HG03060 (cell line): Measurements from ENCODE around the gene XRCC1.
"Not testable (repeated sequence)": the region's sequence is repeated elsewhere in the genome, so short reads cannot be mapped to it uniquely, and the experiment has no call there.

Source experiments
- ATAC-seq: cut with Tn5 transposase; IDR thresholded peaks from one replicate; pipeline ENCODE4 v1.9.1; 2021; ENCODE audit warnings: low read depth, moderate number of reproducible peaks; ENCODE audit not compliant: unreplicated experiment

XRCC1 gene

DNA sequence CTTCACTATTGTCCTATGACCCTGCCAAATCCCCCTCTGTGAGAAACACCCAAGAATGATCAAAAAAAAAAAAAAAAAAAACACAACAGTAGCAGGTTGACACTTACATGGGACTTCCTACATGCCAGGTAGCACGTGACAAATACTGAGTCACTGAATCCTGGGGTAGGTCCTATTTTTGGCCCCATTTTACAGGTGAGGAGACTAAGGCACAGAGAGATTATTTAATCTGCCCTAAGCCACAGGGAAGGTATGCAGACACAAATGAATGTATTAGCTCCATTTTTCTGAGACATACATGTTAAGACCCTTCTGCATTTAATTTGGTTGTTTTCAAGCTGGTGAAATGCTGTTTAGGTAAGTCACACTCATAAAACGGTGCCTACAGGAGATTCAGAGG is 26.6 kb downstream of the XRCC1 start:
- no peak for ATAC-seq

DNA sequence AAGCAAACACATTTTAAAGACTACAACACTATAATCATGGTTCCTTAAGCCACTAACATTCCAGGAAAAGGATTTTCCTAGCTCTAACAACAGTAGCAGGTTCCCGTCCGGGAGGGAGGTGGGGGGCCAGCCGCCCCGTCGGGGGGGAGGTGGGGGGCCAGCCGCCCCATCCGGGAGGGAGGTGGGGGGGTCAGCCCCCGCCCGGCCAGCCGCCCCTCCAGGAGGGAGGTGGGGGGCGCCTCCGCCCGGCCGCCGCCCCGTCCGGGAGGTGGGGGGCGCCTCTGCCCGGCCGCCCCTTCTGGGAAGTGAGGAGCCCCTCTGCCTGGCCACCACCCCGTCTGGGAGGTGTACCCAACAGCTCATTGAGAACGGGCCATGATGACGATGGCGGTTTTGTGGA is 27.4 kb downstream of the XRCC1 start:
- not testable (repeated sequence) for ATAC-seq

DNA sequence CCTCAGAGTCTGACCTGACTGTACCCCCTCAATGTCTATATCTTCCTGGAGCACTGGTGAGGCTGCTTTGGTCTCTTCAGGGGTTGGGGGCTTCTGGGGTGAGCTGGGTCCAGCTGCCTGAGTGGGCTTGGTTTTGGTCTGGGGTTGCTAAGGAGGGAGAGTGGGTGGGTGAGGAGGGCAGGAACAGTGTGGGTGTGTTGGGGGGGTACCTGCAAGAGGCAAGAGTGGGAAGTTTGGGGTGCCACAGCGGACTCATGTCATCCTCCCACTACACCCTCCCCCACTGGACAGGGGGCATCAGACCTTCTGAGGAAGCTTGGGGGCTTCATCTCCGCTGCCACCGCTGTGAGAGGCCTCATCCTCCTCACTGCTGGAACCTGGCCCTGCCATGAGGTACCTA is 28.7 kb downstream of the XRCC1 start:
- no peak for ATAC-seq

DNA sequence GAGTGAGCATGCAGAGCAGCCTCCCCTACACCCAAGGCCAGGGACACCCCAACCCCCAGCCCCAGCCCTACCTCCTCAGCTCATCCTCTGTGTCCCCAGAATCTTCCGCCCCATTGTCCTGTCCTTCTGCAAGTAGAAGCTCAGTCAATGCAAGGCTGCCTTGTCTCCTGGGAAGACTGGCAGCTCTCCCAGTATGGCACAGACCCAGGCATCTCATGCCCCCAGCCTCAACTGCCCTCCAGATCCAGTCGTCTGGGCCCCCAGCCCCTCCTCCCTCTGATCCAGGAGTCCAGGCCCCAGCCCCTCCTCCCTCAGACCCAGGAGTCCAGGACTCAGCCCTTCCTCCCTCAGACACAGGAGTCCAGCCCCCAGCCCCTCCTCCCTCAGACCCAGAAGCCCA is 29.3 kb downstream of the XRCC1 start:
- ATAC-seq = no peak

DNA sequence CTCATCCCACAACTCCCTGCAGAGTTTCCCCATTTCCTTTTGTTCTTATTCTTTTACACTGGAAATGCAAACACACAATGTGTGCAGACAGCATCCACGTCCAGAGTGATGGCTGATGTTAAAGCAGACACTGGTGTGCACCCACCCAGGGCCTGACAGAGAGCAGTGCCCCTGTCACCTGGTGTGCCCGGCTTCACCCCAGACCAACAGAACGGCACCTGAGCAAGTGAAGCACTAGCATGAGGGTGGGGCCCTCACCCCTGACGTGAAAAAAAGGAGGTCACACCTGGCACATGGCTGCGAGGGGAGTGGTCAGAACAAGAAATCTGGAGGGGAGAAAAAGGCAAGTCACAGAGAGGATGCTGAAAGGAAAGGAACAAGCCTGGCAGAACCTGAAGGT is 30.1 kb downstream of the XRCC1 start:
- no peak for ATAC-seq

DNA sequence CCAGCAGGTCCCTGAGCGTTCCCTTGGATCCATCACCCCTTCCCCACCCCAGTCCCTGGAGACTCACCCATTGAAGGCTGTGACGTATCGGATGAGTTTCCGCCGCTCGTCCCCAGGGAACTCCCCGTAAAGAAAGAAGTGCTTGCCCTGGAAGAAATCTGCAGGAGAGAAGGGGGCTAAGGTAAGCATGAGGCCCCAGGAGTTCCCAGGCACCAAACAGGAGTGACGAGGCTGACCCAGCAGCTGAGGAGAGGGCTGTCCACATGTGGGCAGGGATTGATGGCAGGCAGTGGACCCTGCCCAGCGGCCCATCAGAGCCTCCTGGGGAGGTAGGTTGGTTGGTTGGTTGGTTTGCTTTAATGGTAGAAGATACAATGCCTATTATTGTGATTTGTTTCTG is 31.2 kb downstream of the XRCC1 start:
- ATAC-seq = no peak

DNA sequence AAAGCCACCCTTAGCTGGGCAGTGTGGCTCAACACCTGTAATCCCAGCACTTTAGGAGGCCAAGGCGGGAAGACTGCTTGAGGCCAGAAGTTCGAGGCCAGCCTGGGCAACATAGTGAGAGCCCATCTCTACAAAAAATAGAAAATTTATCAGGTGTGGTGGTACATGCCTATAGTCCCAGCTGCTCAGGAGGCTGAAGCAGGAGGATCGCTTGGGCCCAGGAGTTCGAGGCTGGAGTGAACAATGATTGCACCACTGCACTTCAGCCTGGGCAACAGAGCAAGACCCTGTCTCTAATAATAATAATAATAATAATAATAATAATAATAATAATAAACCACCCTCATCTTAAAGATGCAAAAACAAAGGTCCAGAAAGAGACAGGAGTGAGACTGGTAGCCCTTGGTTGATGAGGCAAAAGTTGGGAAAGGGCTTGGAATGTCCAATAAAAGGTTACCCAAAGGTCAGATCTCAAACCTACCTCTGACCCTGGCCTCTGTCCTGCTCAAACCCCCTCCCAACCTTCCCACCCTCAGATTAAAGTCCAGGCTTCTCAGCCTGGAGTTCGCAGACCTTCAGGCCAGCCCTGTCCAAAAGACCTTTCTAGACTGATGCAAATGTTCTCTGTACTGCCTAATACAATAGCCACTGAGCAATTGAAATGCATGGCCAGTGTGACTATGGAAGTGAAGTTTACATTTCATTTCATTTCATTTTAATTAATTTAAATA is 33.2 kb downstream of the XRCC1 start:
- ATAC-seq = no peak

DNA sequence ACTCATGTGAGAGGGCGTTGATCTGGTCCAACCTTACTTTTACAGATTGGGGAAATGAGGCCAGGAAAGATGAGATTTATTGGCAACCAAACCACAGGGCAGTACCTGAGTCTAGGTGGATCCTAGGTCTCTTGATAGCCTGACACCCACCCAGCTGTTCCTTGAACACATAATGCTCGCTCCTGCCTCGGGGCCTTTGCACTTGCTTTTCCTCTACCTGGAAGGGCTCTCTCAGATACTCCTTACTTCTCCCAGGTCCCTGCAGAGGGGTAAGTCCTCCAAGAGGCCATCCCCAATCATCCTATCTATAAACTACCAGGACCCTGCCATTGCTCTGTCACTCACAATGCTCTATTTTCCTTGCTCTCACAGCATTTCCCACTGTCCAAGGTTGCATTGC is 34.9 kb downstream of the XRCC1 start:
- no peak for ATAC-seq

DNA sequence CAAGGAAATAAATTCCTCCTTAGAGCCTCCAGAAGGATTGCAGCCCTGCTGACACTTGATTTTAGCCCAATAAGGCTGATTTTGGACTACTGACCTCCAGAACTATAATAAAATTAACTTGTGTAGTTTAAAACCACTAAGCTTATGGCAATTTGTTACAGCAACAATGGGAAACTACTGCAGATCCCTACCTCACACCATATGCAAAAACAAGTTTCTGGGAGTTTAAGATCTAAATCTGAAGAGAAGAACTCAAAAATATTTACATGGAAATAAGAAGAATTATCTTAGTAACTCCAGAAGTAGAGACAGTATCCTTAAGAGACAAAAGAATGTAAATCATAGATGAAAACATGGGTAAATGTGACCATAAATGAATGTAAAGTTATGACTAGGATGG is 36.4 kb downstream of the XRCC1 start:
- no peak for ATAC-seq

DNA sequence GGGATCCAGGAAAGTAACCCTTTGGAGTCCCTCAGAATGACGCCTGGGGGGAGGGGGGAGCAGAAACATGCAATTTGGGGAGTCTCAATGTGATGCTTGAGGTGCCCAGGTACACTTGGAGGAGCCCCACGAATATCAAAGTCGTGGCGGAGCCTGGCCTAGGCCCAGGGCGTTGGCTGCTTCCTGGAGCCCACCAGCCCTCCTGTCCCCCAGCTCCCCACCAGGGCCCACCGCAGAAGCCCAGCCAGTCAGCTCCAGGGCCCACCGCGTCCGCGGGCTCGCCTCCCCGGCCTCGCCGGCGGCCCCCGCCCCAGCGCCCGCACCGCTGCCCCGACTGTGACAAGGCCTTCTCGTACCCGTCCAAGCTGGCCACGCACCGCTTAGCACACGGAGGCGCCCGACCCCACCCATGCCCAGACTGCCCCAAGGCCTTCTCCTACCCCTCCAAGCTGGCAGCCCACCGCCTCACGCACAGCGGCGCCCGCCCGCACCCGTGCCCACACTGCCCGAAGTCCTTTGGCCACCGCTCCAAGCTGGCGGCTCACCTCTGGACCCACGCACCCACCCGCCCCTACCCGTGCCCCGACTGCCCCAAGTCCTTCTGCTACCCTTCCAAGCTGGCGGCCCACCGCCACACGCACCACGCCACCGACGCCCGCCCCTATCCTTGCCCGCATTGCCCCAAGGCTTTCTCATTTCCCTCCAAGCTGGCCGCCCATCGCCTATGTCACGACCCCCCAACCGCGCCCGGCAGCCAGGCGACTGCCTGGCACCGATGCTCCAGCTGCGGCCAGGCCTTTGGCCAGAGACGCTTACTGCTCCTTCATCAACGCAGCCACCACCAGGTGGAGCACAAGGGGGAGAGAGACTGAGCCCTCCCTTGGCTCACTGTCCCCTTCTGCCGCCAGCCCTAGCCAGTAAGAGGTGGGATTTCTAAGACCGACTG is 40.2 kb downstream of the XRCC1 start:
- no peak for ATAC-seq

DNA sequence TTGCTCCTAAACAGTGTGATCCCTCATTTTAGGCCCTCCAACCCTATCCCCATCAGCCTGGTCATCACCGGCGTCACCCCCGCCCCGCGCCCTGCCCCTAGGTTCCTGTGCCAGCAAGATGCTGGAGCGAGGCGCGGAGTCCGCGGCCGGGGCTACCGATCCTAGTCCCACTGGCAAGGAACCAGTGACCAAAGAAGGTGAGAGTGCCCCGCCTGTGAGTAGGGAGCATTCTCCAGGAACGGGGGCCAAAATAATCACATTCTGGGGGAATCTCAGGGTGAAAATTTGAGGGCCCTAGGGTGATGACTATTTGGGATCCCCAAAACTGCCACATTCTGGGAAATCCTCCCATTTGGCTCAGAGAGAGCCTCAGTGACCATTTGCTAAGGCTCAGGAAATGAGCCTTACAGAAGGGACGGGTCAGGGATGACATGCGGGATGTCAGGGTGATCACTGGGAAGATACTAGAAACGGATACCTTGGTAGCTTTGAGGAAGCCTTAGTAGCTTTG is 41.0 kb downstream of the XRCC1 start:
- no peak for ATAC-seq

DNA sequence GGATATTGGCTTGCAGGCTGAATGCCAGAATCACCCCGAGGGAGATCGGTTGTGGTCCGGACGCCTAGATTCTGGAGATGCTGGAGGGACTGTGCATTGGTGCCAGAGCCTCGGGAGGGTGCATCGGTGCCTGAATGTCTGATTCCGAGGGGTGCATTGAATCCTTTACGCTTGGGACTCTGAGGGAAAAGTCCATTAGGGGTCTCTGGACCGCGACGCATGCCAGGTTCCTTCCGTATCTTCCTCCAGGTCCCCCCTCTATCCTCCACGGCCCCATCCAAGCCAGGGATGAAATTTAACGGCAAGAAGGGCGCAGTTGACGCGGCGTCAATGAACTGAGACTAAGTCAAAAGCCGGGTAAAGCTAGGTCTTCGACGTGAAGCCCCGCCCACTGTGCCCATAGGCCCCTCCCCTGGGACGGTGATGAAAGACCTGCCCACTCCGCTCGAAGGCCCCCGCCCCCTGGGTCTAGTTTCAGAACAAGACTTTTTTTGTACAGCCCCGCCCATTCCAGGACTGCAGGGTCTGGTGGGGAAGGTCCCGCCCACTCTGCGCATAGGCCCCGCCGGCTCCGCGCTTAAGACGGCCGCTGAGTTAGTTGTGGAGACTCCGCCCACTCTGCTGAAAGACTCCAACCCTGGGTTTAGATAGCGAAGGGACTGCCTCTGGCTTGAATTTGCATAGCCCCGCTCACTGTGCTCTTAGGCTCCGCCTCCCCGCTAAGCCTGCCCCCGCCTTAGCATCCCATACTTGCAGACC is 41.6 kb downstream of the XRCC1 start:
- peak; percentile 63 for ATAC-seq

DNA sequence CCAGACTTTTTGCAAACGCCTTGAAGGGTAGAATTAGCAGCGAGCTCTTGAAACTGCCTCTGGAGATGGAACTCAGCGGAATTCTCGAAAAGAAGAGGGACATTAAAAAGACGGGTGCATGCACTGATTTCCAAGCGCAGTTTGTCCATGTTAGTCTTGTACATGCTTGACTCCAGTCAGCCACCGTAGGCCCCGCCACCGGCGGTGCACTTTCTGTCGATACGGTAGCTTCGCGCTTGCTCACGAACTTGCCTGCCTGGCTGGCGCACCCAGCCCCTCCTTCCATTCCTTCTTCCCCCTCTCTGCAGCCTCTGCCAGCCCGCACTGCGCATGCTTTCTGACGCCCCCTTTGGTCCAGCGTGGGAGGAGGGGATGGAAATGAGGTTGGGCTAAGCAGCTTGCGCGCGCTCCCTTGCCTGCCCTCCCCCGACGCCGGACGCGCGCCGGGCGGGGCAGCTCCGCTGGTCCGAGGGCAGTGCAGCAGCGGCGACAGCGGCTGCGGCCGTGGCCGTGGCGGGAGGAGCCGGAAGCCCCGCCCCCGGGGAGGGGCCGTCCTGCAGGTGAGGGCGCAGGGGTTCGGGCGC is 42.3 kb downstream of the XRCC1 start, which contains the start of gene ZNF575:
ZNF575 (plus strand) TSS at position 227 of the 584 bp plus-strand sequence. CDS start 1,235 bp downstream, outside the sequence.
- ATAC-seq = peak; percentile 38

DNA sequence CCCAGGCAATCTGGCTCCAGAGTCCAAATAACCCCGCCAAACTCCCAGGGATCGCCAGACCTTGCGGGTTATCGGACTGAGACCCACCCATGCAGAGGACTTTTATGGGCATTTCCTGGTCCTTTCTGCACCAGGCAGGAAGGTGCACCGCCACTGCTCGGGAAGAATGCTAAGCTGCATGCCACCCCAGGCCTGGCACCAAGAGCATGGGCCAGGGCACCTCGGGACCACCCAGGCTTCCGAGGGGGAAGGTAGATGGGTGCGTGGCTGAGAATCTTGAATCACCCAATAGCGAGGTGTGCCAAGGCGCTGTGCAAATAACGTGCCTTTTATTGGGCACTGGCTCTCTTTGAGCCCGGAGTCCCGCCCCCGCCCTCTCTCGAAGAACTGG is 42.8 kb downstream of the XRCC1 start:
- ATAC-seq = peak; percentile 5

DNA sequence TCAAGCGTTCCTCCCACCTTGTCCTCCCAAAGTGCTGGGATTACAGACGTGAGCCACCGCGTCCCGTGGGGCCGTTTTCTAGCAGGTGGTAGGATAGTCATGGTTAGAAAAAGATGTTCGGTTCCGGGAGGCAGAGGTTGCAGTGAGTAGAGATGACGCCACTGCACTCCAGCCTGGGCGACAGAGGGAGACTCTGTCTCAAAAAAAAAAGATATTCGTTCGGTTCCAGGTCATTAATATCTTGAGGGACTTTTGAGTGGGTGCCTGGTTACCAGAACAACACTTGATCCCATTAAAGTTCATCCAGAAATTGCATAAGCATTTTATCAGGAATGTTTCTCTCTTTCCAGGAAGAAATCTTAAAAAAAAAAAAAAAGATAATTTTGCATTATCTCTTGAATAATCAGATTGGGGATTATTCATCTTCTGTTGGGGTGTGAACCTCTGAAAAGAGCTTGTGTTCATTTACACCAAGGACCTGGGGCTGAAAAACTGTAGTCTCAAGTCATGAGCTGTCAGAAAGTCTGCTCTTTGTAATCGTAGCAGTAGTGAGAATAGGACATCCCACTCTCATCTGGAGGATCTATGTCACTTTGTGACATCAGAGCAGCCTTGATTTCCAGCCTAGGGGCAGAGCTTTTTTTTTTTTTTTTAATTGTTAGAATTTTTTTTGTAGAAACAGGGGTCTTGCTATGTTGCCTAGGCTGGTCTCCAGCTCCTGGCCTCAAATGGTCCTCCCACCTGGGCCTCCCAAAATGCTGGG is 47.3 kb downstream of the XRCC1 start:
- ATAC-seq = no peak

DNA sequence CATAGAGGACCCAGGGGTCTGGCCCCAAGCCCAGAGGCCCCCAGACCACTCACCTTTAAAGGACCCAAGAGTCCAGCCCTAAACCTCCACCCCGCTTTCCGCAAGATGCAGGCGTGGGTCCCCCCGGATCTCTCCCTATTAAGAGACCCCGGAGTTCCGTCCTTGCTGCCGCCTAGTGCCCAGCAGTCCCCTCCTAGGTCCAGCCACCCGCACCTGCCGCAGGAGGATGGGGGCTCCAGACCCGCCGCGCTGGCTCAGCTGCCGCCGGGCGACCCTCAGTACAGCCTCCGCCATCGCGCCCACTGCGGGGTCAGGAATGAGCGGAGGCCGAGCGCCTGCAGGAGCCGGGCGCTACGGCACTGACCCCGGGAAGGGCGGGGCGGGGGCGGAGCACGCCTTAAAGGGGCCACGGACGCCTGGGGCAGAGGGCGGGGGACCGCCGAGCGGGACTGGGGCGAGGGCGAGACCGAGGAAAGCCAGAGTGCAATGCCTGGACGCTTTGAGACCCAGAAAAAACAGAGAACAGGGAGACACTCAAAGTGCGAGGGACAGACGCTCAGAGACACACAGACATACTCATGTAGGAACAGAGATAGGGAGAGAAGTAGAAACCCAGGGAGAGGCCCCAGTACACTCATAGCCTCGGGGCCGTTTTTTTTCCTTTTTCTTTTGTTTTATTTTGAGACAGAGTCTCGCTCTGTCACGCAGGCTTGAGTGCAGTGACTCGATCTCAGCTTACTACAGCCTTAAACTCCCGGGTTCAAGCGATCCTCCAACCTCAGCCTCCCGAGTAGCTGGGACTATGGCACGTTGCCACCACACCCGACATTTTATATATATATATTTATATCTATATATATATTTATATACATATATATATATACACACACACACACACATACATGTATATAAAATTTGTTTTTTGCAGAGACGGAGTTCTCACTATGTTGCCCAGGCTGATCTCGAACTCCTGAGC is 48.2 kb downstream of the XRCC1 start, which contains the start of gene ETHE1:
ETHE1 (minus strand) TSS at position 318 of the 976 bp plus-strand sequence; CDS start at position 294, 24 bp downstream.
- no peak for ATAC-seq

DNA sequence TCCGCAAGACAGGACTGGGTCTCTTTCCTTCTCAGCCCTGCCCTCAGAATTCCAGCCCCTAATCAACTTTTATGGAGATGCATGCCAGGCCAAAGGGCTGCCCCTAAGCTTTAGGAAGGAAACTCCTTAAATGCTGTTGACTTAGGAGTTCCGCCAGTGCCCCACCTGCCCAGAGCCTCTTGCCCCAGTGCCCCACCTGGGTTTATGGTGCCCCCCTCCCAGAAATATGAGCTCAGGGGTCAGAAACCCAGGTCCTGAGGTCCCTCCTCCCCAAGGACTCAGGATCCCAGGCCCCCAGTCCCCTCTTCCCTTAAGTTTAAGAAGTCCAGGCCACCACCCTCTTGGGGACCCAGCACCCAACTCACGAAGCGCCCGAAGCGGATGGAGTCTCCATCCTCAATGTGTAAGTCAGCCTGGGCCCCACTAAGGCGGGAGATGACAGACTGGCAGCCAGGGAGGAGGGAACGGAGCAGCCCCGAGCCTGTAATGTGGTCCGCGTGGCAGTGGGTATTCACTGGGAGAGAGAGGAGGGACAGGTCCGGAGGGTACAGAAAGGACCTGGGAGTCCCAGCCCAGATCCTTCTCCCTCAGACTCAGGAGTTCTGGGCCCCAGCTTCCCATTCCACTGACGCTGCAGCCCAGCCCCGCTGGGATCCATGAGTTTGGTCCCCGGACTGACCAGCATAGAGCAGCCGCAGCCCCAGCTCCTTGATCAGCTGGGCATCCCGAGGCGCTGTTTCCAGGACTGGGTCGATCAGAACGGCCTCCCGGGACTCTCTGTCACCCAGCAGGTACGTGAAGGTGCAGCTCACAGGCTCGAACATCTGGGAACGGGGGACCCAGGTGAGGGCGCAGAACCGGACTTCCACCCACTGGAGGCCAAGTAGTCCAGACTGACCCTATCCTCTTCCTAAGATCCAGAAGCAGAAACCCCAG is 49.2 kb downstream of the XRCC1 start:
- ATAC-seq = no peak
